HepG2 (cell line): ENCODE results near the gene SLC5A6. TPM values are rescaled to one million over a fixed set of nuclear protein-coding genes. Genes with fewer than 3 reads are reported as not detected.

Experiments used
- ATAC-seq: fragments of 200-7000 bp; cut with Tn5 transposase; 3 replicates; pipeline ENCODE4 v1.9.1; 2020; ENCODE audit warnings: mild to moderate bottlenecking, moderate library complexity
- BruUV-seq: library from RNA; stranded (reverse); fragments of 400-500 nt; replicated peaks from 2 replicates; lab custom pipeline; 2021; lab: Mats Ljungman, UMichigan
- CTCF ChIA-PET: fragments of 300-600 bp; formaldehyde crosslinking; extraction: SDS; loops from one replicate; lab custom pipeline; 2021; ENCODE audit warnings: low total read pairs, inconsistent platforms, low intra/inter-chr PET ratio; lab: Yijun Ruan, JAX
- POLR2A ChIA-PET: fragments of 350-600 bp; sonication (Branson Sonifier 250); formaldehyde crosslinking; loops from one replicate; lab custom pipeline; 2020; ENCODE audit warnings: antibody characterized with exemption, inconsistent platforms; lab: Yijun Ruan, JAX
- DNase-seq: peaks from one replicate; pipeline ENCODE4 v3.0.0-alpha.2; 2015; ENCODE audit warnings: low spot score
- FAIRE-seq: peaks from 3 replicates; lab custom pipeline; 2011; peaks lifted over from hg19 to GRCh38; lab: Jason Lieb, UNC
- H2AFZ ChIP-seq: one replicate; pipeline ENCODE4 v1.6.1; 2011; ENCODE audit warnings: low read length, inconsistent platforms
- H3K27ac ChIP-seq: fragments of 300-600 bp; 3 replicates; pipeline ENCODE4 v1.8.0; 2011; ENCODE audit warnings: mixed run types, mild to moderate bottlenecking, mixed read lengths, low read length, inconsistent platforms; ENCODE audit not compliant: insufficient read depth; ENCODE audit errors: extremely low read length
- H3K27me3 ChIP-seq, 2 experiments: fragments of 200-600 bp in 1 of 2; 2 replicates in 1 of 2; 3 replicates in 1 of 2; pipeline versions ENCODE4 v1.6.0 to v1.8.0; 2011; ENCODE audit warnings: low read length in 2 of 2, mild to moderate bottlenecking in 2 of 2, moderate library complexity in 2 of 2, inconsistent platforms in 1 of 2; ENCODE audit not compliant: insufficient read depth in 2 of 2, control insufficient read depth in 1 of 2
- H3K36me3 ChIP-seq, 2 experiments: fragments of 200-600 bp in 1 of 2; replicated peaks in 1 of 2; 2 replicates in 1 of 2; 3 replicates in 1 of 2; pipeline versions ENCODE4 v1.5.1 to v1.8.0; 2011; ENCODE audit warnings: low read length in 2 of 2, inconsistent platforms in 1 of 2; ENCODE audit not compliant: insufficient read depth in 2 of 2, control insufficient read depth in 1 of 2
- H3K4me1 ChIP-seq: 2 replicates; pipeline ENCODE4 v1.5.1; 2012; ENCODE audit warnings: low read length, inconsistent platforms; ENCODE audit not compliant: insufficient read depth
- H3K4me2 ChIP-seq: 2 replicates; pipeline ENCODE4 v1.6.0; 2011; ENCODE audit warnings: low read depth, low read length, inconsistent platforms
- H3K4me3 ChIP-seq, 3 experiments: fragments of 200-600 bp in 1 of 3; sonication (generic), shearing (Covaris generic) in 1 of 3; replicated peaks in 1 of 3; 2 replicates each; pipeline ENCODE4 v1.5.1; 2011 to 2016; ENCODE audit warnings: low read length in 3 of 3, inconsistent platforms in 2 of 3, low read depth in 2 of 3, mild to moderate bottlenecking in 2 of 3, control low read depth in 1 of 3, mixed read lengths in 1 of 3; ENCODE audit not compliant: insufficient read depth in 1 of 3
- H3K79me2 ChIP-seq: one replicate; pipeline ENCODE4 v1.6.1; 2011; ENCODE audit warnings: low read length, inconsistent platforms; ENCODE audit not compliant: insufficient read depth
- H3K9ac ChIP-seq: 2 replicates; pipeline ENCODE4 v1.6.0; 2011; ENCODE audit warnings: mild to moderate bottlenecking, low read depth, low read length, inconsistent platforms; ENCODE audit not compliant: insufficient read depth
- H3K9me3 ChIP-seq: 2 replicates; pipeline ENCODE4 v1.5.1; 2012; ENCODE audit warnings: mild to moderate bottlenecking, low read length
- H4K20me1 ChIP-seq: 2 replicates; pipeline ENCODE4 v1.6.0; 2011; ENCODE audit warnings: inconsistent platforms, mild to moderate bottlenecking, low read length, moderate library complexity; ENCODE audit not compliant: insufficient read depth
- ATRX ChIP-seq: sonication (generic); formaldehyde crosslinking; IDR thresholded peaks from 2 replicates; pipeline ENCODE4 v1.4.0; 2020; ENCODE audit warnings: missing genetic modification reagents, borderline replicate concordance
- BATF2 ChIP-seq: sonication (generic); formaldehyde crosslinking; IDR thresholded peaks from 2 replicates; pipeline ENCODE4 v1.8.0; 2022; ENCODE audit warnings: mild to moderate bottlenecking, missing genetic modification reagents, moderate library complexity
- ESRRA ChIP-seq: sonication (generic); formaldehyde crosslinking; IDR thresholded peaks from 2 replicates; pipeline ENCODE4 v1.5.1; 2020; ENCODE audit warnings: mild to moderate bottlenecking, low read depth, missing genetic modification reagents
- NFE2L2 ChIP-seq: fragments of 150-350 bp; IDR thresholded peaks from 2 replicates; pipeline ENCODE4 v1.6.1; 2014; ENCODE audit warnings: low read length
- PRPF4 ChIP-seq: fragments of 200-400 bp; formaldehyde crosslinking; IDR thresholded peaks from 2 replicates; pipeline ENCODE4 v1.6.1; 2016; ENCODE audit warnings: low read length, low read depth; ENCODE audit not compliant: poor library complexity, severe bottlenecking
- STAT5B ChIP-seq: sonication (generic); formaldehyde crosslinking; IDR thresholded peaks from 2 replicates; pipeline ENCODE4 v1.4.0; 2020; ENCODE audit warnings: missing genetic modification reagents
- THRA ChIP-seq: sonication (generic); formaldehyde crosslinking; IDR thresholded peaks from 2 replicates; pipeline ENCODE4 v1.4.0; 2020; ENCODE audit warnings: missing genetic modification reagents, borderline replicate concordance
- ZNF274 ChIP-seq: sonication (generic); formaldehyde crosslinking; IDR thresholded peaks from 2 replicates; pipeline ENCODE4 v1.5.1; 2020; ENCODE audit warnings: mild to moderate bottlenecking, missing genetic modification reagents
- ZXDC ChIP-seq: sonication (generic); formaldehyde crosslinking; IDR thresholded peaks from 2 replicates; pipeline ENCODE4 v1.5.0; 2020; ENCODE audit warnings: mild to moderate bottlenecking, missing genetic modification reagents
- WGBS: methylation state at CpG from one replicate; pipeline ENCODE4 v1.1.6; 2017; ENCODE audit warnings: low lambda C conversion rate; 5-methylcytosine and 5-hydroxymethylcytosine counted together
- in situ Hi-C: cut with HindIII; loops from 2 replicates; pipeline ENCODE4 v1.10.0; 2017; ENCODE audit warnings: low pct_unique_long_range_greater_than_20kb; ENCODE audit not compliant: extremely low pct_ligation_motif_present
- intact Hi-C: fragments of 100-400 bp; cut with micrococcal nuclease; formaldehyde crosslinking; loops from one replicate; pipeline ENCODE4 v1.10.0; 2022; ENCODE audit not compliant: unreplicated experiment
- polyA plus RNA-seq, 8 experiments: library from polyadenylated mRNA; depleted of rRNA in 3 of 8; stranded (reverse) in 7 of 8; unstranded in 1 of 8; fragments of >200 nt; fragmentation: Illumina TruSeq in 4 of 8; extraction: Trizol in 4 of 8; gene quantifications; 2 replicates each; pipeline versions ENCODE4 v1.2.1 to v1.2.3, GENCODE V29; 2011 to 2016; ENCODE audit warnings: low read depth in 4 of 8, missing spikeins in 1 of 8, mixed read lengths in 1 of 8; ENCODE audit not compliant: insufficient read depth in 1 of 8
- total RNA-seq, 5 experiments: library from RNA; depleted of rRNA; stranded (reverse); fragments of >200 nt; fragmentation: Illumina TruSeq; extraction: Trizol; gene quantifications; 2 replicates each; pipeline ENCODE4 v1.2.3, GENCODE V29; 2016; ENCODE audit warnings: low read depth in 1 of 5
- TF ChIP-seq, protein P1 (sequence below): sonication (generic); formaldehyde crosslinking; IDR thresholded peaks from 2 replicates; pipeline ENCODE4 v1.5.0; 2020; ENCODE audit warnings: missing genetic modification reagents, mild to moderate bottlenecking, borderline replicate concordance
- TF ChIP-seq, protein P2 (sequence below): sonication (generic); formaldehyde crosslinking; IDR thresholded peaks from 2 replicates; pipeline ENCODE4 v1.4.0; 2020; ENCODE audit warnings: missing genetic modification reagents

Gene SLC5A6
- total and polyA plus RNA-seq, 2 of the 13 experiments (the other 11 are each of a cell fraction or from before 2014, with no cell fraction given): 135 to 417 TPM

GRCh38 chr2:27240406-27240805, 28.3 kb upstream of the SLC5A6 start:
- Histone ChIP-seq H3K27ac (no peak overlapping the region), H3K4me3 (no peak overlapping the region), H3K79me2 (no peaks in the 10 kb centered on the region), H4K20me1 (no peaks in the 10 kb centered on the region), H3K36me3 (peaks cover 68 to 87% of the 10 kb centered on the region in 2 experiments), H3K9me3 (no peaks in the 10 kb centered on the region), H2AFZ (no peak overlapping the region), H3K9ac (no peak overlapping the region), H3K4me1 (no peaks in the 10 kb centered on the region), H3K27me3 (no peaks in the 10 kb centered on the region), H3K4me2 (no peak overlapping the region)
- POLR2A ChIA-PET: interaction anchor here (1.3 to 1.4 kb wide), 2 partner anchors 9 to 27 kb away, joined by 3 to 4 read pairs; no protein-coding TSS in a partner anchor
- in situ Hi-C loops (no loop called here), intact Hi-C loops (no loop called here)
- FAIRE-seq (no peak), ATAC-seq (no peak), DNase-seq (no peak)
- WGBS: 98% methylated on average over 9 of the region's 9 CpGs
- no TSS peak for BruUV-seq
- CTCF ChIA-PET: no interaction called here
- no peak for TF ChIP-seq BATF2 (CRISPR knock-in tag)
- no peak for TF ChIP-seq PRPF4
- TF ChIP-seq ZXDC: no peak
- TF ChIP-seq, protein P1, sequence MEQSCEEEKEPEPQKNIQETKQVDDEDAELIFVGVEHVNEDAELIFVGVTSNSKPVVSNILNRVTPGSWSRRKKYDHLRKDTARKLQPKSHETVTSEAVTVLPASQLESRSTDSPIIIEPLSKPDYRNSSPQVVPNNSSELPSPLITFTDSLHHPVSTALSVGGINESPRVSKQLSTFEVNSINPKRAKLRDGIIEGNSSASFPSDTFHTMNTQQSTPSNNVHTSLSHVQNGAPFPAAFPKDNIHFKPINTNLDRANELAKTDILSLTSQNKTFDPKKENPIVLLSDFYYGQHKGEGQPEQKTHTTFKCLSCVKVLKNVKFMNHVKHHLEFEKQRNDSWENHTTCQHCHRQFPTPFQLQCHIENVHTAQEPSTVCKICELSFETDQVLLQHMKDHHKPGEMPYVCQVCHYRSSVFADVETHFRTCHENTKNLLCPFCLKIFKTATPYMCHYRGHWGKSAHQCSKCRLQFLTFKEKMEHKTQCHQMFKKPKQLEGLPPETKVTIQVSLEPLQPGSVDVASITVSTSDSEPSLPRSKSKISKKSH (CRISPR knock-in tag): no peak
- no peak for TF ChIP-seq NFE2L2
- no peak for TF ChIP-seq ATRX (CRISPR knock-in tag)
- TF ChIP-seq, protein P2, sequence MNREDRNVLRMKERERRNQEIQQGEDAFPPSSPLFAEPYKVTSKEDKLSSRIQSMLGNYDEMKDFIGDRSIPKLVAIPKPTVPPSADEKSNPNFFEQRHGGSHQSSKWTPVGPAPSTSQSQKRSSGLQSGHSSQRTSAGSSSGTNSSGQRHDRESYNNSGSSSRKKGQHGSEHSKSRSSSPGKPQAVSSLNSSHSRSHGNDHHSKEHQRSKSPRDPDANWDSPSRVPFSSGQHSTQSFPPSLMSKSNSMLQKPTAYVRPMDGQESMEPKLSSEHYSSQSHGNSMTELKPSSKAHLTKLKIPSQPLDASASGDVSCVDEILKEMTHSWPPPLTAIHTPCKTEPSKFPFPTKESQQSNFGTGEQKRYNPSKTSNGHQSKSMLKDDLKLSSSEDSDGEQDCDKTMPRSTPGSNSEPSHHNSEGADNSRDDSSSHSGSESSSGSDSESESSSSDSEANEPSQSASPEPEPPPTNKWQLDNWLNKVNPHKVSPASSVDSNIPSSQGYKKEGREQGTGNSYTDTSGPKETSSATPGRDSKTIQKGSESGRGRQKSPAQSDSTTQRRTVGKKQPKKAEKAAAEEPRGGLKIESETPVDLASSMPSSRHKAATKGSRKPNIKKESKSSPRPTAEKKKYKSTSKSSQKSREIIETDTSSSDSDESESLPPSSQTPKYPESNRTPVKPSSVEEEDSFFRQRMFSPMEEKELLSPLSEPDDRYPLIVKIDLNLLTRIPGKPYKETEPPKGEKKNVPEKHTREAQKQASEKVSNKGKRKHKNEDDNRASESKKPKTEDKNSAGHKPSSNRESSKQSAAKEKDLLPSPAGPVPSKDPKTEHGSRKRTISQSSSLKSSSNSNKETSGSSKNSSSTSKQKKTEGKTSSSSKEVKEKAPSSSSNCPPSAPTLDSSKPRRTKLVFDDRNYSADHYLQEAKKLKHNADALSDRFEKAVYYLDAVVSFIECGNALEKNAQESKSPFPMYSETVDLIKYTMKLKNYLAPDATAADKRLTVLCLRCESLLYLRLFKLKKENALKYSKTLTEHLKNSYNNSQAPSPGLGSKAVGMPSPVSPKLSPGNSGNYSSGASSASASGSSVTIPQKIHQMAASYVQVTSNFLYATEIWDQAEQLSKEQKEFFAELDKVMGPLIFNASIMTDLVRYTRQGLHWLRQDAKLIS (CRISPR knock-in tag): no peak
- TF ChIP-seq THRA (CRISPR knock-in tag): no peak
- no peak for TF ChIP-seq ZNF274 (CRISPR knock-in tag)
- no peak for TF ChIP-seq STAT5B (CRISPR knock-in tag)
- TF ChIP-seq ESRRA (CRISPR knock-in tag): no peak
